DMS153 treated with DMSO at 0.1 percent for 48 hours (cell line): ENCODE data around the gene AFG3L2.
"Not testable (repeated sequence)": the region's sequence is repeated elsewhere in the genome, so short reads cannot be mapped to it uniquely, and the experiment has no call there.

Experiments used
- DNase-seq: peaks from one replicate; lab custom pipeline; 2025; ENCODE audit not compliant: unreplicated experiment; lab: John Stamatoyannopoulos, UW

The AFG3L2 gene

DNA sequence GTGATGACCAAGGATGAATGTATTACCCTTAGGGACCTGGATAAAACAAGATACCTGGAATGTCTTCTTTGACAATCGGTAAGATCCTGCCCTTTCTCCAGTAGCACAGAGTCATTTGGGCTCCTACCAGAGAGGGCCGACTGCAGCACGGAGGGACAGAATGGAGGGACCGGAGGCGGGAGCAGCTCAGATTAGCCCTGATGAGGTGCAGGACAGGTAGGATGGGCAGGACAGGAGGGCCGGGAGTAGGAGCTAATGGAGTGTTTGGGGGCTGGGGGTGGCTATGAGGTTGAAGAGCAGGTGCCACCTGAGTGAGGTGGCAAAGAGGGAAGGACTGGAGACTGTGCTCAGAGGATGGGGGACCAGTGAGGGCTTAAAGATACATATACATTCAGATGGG is 20.8 kb upstream of the AFG3L2 start:
- DNase-seq, result no peak

DNA sequence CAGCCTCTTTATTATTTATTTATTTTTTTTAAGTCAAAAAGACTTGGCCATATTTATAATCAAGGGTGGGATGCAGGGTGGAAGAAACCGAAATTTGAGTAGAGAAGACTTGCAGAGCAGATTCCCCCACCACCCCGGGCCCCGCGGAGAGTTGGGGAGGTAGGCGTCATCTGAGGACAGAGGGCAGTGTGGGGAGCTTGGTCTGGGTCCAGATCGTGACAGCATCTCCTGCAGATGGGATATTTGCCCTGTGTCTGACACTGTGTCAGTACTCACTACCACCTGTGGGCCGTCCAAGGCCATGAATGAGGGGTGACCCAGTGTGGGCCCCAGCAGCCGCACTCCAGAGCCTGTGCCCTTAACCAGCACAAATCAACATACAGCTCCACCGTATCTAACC is 20.2 kb upstream of the AFG3L2 start:
- DNase-seq, result no peak

DNA sequence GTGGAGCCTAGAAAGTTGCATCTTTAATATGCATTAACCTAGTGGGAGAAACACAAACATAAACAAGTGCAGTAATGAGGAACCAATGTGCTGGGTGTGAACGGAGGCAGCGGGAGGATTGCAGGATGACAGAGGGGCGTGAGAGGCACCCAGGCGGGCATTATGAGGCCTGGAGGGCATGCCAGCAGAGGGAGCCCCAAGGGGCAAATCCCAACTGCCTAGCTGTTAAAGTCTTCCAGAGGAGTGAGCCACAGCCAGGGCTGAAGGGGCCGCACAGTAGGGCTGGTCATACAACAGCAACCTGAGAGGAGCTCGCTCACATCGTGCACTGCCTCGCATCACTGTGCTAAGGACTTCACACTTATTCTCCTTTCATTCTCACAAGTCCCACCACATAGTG is 17.4 kb upstream of the AFG3L2 start:
- no peak for DNase-seq

DNA sequence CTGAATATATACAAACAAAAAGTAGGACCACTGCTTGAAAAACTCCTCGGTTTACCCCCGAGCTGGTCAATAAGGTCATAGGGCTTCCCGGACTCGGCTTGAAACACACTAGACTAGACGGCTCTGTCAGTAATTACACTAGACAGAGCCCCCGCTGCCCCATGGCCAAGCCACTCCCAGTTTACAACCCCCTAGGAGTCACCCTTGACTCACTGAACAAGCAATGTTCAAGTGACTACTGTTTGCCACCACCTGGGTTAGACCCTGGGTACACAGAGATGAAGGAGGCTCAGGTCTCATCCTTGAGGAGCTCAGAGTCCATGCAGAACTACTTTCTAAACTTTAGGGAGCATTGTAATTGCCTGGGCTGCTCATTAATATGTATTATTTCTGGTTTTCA is 17.0 kb upstream of the AFG3L2 start:
- no peak for DNase-seq

DNA sequence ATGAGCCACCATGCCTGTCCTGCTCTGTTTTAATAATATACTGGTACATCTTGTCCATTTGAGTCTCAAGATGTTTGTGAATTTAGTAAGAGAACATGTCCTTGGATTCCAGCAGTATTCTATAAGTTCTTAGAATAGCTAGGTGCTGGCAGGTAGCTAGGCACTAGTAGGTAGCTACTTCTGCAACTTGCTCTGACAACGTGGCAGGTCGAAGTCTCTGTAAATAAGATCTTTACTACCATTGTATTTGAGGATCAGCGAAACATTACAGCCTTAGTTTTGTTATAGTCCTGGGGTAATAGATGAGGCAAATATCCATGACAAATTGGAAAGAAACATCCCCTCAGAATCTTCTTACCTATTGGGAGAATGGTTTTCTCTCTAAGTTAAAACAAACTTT is 16.5 kb upstream of the AFG3L2 start:
- no peak for DNase-seq

DNA sequence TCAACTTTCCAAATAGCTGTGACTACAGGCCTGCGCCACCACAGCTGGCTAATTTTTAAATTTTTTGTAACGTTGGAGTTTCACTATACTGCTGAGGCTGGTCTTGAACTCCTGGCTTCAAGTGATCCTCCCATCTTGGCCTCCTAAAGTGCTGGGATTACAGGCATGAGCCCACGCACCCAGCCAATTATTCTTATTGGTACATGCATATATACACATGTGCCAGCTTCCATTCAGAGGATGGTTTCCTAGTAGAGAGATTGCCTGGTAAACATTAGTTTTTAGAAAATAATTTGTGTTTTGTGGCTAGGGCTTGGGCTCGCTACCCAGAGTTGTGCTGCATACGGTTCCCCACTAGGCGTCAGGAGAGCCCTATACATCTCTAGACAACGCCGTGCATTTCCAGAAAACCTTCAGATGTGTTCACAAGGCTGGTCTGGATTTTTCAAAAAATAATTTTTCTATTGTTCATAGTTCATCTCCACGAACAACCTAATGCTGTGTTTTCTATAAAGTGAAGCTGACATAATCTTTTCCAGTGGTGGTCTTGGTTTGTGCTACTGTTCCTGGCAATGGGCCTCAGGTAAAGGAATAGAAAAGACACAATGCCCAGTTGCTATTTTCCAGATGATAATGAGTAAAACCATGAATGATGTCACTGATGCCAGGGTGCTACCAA is 14.6 kb upstream of the AFG3L2 start:
- no peak for DNase-seq

DNA sequence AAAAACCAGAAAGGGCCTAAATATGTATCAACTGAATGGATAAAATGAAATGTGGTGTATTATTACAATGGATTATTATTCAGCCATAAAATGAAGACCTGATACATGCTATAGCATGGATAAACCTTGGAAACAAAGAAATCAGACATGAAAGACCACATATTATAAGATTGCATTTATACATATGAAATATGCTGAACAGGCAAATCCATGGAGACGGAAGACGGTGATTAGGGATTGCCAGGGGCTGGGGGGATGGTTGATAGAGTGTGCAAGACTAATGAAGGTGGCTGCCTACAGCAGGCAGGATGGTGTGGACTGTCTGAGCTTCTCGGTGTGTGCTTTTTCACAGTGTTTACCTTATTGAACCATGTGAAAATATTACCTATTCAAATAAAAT is 11.4 kb upstream of the AFG3L2 start:
- no peak for DNase-seq

DNA sequence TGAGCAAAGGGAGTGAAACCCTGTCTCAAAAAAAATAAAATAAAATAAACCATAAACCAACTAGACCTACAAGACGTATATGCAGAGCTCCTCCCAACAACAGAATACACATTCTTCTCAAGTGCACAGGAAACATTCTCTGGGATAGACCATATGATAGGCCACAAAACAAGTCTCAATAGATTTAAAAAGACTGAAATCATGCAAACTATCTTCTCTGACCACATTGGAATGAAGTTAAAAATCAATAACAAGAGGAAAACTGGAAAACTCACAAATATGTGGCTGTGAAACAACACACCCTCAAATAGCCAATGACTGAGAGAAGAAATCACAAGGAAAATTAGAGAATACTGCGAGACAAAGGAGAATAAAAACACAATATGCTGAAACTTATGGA is 7.2 kb upstream of the AFG3L2 start:
- DNase-seq, result no peak

DNA sequence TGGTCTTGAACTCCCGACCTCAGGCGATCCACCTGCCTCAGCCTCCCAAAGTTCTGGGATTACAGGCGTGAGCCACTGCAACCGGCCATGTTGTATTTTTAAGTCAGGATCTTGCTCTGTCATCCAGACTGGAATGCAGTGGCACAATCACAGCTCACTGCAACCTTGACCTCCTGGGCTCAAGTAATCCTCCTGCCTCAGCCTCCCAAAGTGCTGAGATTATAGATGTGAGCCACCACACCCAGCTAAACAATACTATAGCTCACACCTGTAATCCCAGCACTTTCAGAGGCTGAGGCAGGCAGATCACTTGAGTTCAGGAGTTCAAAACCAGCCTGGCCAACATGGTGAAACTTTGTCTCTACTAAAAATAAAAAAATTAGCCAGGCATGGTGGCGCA is 6.7 kb upstream of the AFG3L2 start:
- DNase-seq, result not testable (repeated sequence)

DNA sequence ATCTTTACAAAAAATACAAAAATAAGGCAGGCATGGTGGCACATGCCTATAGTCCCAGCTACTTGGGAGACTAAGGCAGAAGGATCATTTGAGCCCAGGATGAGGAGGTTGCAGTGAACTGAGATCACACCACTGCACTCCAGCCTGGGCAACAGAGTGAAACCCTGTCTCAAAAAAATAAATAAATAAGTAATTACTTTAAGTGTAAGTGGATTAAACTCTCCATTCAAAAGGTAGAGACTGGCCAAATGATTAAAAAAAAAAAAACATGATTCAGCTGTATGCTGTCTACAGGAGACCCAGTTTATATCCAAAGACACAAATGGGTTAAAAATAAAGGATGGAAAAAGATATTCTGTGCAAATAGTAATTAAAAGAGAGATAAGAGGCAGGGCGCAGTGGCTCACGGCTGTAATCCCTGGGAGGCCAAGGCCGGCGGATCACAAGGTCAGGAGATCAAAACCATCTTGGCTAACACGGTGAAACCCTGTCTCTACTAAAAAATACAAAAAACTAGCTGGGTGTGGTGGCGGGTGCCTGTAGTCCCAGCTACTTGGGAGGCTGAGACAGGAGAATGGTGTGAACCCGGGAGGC is 5.3 kb upstream of the AFG3L2 start:
- not testable (repeated sequence) for DNase-seq

DNA sequence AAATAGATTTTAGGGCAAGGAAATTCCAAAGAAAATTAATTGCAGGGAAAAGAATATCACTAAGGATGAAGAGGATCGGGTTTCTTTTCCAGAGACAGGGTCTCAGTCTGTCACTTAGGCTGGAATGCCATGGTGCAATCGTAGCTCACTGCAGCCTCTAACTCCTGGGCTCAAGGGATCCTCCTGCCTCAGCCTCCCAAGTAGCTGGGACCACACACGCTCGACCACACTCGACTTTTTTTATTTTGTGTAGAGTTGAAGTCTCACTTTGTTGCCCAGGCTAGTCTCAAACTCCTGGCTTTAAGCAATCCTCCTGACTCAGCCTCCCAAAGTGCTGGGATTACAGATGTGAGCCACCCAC is 1.2 kb upstream of the AFG3L2 start:
- not testable (repeated sequence) for DNase-seq

DNA sequence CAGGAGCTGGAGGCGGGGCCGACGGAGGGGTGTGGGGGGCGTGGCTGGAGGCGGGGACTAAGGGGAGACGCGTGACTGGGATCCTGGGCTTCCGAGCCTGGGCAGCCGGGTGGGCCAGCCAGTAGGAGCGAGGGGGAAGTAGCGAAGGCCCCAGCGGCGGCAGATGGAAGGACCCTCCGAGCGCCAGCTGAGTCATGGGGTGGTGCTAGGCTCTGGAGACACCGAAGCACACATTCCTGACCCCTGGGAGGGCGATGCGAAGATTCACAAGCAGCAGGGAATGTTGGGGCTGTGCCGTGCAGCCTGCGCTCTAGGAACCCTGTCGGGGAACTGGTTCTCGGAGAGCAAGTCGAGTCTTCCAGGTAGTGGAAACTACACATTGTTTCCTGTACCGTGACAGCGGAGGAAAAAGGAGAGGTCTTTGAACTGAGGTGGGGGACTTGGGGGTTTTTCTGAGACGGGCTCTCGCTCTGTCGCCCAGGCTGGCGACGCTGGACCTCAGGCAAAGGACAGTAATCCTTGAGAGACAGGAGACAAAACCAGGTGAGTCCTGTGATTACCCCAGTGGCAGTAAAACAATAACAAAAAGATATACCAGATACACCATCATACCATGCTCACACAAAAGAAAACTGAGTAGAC is 650 bp upstream of the AFG3L2 start:
- DNase-seq, result no peak

DNA sequence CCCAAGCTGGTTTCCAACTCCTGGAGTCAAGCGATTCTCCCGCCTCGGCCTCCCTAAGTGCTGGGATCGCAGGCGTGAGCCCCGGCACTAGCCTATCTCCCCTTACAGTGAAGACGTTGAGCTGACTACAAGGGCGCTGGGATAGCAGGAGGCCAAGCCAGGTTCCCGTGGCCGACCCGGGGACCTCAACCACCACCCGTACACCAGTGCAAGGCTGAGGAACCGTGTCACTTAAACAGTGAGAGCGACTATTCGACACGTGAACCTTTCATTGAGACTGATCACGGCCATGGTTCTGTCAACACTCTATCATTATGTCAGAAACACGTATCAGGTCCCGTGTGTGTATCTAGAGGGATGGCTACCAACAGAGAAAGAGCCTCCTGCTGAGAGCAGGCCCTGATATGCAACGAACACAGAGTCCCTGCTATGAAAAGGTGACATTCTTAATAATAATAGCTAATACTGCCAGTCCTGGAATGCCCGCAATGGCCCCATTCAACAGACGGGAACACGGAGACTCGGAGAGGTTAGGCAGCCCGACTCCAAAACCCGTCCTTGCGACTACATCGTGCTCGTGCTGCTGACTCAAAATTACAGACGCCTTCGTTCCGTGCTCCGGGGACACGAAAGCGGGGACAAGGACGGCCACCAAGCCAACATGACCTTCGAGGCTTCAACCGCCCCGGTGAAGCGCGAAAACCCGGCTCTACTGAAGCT is 833 bp downstream of the AFG3L2 start:
- DNase-seq, result no peak

DNA sequence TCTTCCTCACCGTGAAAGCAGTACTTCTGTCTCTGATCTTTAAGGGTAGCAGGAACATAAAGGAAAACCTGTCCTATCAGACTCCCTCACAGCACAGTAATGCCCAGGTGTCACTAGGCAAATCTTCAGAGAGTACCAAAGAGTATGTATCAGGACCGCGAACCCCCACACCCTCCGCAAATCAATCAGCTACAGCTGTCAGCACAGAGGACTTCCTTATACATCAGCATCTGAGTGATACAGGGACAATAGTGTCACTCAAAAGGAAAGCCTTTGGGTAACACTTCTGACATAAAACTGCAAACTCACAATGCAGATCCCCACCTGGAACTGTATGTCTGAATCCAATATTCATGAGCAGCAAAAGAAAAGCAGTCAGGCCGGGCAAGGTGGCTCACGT is 2.6 kb downstream of the AFG3L2 start:
- no peak for DNase-seq

DNA sequence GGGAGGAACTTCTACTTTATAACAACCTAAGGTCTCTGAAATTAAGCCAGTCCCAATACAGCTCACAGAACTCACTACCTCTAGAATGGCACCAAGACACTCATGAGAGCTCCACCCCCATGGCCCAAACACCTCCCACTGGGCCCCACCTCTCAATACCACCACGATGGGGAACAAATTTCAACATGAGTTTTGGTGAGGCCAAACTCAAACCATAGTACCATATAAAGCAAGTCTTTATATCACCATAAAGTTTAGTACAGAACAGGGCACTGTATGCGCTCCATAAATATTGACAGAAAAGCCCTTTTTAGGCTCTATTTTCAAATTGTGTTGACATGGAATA is 3.3 kb downstream of the AFG3L2 start:
- DNase-seq, result no peak

DNA sequence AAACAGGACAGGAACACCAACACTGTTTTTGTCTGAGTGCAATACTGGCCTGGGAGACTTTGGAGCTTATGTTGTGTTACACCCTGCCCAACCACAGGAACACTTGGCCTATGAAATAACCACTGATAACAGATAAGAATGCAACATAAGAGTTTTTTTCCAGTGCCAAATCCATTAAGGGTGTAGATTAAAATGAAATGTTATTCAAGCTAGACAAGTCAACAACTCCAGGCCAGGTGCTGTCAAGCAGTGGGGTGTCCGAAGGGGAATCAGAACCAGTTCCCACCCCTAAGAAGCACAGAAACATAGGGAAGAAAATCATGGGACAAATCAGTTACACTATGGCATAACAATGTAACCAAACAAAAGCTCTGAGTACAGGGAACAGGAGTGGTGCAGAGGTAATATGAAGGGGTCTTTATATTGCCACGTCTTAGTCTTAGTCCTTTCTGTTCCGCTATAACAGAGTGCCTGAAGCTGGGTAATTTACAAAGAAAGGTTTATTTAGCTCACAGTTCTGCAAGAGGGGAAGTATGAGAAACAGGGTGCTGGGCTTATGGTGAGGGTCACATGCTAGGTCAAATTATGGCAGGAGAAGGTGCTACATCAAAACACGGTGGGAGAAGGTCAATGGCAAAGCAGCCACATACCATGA is 3.8 kb downstream of the AFG3L2 start:
- DNase-seq, result no peak

DNA sequence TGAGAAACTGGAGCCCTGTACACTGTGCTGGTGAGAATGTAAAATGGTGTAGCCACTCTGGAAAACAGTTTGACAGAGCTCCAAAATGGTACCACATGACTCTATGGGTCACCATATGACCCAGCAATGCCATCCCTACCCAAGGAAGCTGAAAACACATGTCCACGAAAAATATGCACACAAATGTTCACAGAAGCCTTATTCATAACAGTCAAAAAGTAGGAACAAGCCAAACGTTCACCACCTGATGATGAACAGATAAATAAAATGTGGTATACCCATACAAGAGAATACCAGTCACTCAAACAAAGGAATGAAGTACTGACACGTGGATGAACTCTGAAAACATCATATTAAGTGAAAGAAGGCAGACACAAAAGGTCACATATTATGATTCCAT is 4.6 kb downstream of the AFG3L2 start:
- no peak for DNase-seq

DNA sequence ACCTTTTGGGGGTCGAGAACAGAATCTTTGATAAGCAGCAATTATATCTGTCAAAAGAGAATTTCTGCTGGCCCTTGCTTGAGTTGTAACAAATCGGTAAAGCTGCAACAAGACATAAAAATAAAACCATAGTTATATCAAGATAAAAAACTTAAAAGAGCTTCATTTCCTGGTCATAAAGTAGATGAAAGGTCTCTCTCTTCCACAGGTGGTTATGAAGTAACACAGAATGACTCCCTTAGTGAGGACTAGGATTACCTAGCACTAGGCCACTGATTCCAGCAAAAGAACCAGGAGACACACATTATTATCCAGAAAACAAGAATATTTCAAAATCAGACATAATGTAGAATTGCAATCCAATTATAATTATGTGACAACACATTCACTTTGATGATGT is 5.4 kb downstream of the AFG3L2 start:
- DNase-seq, result no peak

DNA sequence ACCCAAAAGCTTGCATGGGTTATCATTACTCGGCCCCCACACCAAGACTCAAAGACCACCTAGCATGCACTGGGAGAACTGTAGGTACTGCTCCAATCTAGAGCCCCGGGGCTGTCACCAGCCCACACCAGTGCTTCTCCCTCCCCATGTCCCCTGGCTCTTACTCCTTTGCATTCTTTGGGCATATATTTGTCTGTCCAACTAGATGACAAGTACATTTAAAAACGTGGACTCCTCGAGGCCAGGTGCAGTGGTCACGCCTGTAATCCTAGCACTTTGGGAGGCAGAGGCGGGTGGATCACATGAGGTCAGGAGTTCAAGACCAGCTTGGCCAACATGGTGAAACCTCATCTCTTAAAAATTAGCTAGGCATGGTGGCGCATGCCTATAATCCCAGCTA is 7.8 kb downstream of the AFG3L2 start:
- DNase-seq, result no peak

DNA sequence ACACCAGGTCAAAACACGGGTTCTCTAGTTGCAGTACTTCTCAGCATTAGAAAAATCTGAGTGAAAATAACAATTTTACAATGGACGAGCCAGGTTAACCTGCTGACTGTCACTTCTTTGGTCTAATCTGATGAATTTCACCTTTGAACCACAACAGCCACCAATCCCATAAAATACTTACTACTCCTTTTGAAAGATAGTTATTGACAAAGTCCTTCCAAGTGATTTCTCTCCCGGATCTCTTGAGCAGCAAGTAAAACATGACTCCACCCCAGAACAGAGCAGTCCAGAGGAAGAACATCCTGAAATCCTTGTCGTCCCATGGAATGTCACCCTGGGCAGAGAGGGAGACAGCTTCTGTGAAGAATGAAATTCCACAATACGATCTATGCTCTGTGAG is 10.2 kb downstream of the AFG3L2 start:
- no peak for DNase-seq

DNA sequence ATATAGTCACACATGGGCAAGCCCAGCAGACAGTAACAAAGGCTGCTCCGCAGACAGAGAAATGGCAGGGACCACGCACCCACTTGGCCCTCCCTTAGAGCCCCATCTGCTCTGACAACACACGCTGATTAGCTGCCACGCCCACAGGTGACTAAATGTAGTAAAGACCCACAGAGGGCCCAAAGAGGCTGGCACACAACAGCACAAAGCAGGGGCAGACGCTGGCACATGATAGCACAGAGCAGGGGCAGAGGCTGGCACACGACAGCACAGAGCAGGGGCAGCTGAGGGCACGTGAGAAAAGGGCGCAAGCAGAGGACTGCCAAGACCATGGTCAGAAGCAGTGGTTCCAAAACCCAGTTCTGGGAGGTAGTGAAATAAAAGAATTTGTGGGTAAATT is 10.6 kb downstream of the AFG3L2 start:
- no peak for DNase-seq
